NT2/D1 (cell line): ENCODE measurements around the gene FIGNL1.

Experiments used
- YY1 ChIP-seq: IDR thresholded peaks from 2 replicates; pipeline ENCODE4 v1.6.1; 2011; ENCODE audit not compliant: insufficient read length, insufficient read depth
- ZNF274 ChIP-seq: IDR thresholded peaks from 2 replicates; pipeline ENCODE4 v1.6.1; 2011; ENCODE audit warnings: mild to moderate bottlenecking, low read depth, low read length

- TF ChIP-seq YY1 (no peak), ZNF274 (no peak)
Observed at GRCh38 chr7:50422858-50423257, 27.3 kb downstream of the FIGNL1 start.
